Retinal pigment epithelial cell (primary cell): ENCODE results near the gene DMC1.

ENCODE experiments used
- DNase-seq: peaks from one replicate; pipeline ENCODE4 v3.0.0-alpha.2; 2010; ENCODE audit warnings: low read depth
- H3K4me3 ChIP-seq: 2 replicates; pipeline ENCODE4 v1.5.1; 2011; ENCODE audit warnings: mild to moderate bottlenecking, low read length, control low read depth, moderate library complexity
- CTCF ChIP-seq: conservative IDR thresholded peaks from 2 replicates; pipeline ENCODE4 v1.5.1; 2011; ENCODE audit warnings: low read depth, low read length, control low read depth, inconsistent platforms

DMC1 gene

DNA sequence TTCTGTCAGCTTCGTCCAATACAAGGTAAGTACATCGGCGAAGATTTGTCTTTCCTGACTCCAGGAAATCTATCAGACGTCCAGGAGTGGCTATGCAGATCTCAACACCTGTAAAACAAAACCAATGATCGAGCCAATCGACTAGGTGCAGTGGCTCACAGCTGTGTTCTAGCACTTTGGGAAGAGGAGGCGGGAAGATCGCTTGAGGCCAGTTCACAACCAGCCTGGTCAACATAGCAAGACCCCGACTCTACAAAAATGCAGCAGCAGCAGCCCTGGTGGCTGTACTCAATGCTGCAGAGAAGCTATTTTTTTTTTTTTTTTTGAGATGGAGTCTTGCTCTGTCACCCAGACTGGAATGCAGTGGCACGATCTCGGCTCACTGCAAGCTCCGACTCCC is 75.0 kb downstream of the DMC1 start:
- no peak overlapping the region for H3K4me3 ChIP-seq
- no peak for DNase-seq
- TF ChIP-seq CTCF = no peak

DNA sequence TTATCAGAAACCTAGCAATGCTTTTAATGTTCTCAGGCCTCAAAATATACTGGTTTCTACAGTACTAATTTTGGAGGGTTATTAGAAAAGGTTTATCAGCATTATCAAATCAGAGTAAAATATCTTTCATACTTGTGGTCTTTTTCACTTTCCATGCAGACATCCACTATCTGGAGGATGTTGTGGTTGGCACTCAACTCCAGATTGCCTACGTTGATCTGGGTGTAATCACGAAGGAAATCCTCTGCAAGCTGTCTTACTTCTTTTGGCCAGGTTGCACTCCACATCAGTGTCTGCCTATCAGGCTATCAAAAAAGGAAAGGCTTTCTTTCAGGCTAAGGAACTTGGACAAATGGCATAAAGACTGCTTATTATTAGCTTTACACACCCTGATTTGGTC is 75.5 kb downstream of the DMC1 start:
- no peak for TF ChIP-seq CTCF
- DNase-seq = no peak
- H3K4me3 ChIP-seq = no peak overlapping the region

DNA sequence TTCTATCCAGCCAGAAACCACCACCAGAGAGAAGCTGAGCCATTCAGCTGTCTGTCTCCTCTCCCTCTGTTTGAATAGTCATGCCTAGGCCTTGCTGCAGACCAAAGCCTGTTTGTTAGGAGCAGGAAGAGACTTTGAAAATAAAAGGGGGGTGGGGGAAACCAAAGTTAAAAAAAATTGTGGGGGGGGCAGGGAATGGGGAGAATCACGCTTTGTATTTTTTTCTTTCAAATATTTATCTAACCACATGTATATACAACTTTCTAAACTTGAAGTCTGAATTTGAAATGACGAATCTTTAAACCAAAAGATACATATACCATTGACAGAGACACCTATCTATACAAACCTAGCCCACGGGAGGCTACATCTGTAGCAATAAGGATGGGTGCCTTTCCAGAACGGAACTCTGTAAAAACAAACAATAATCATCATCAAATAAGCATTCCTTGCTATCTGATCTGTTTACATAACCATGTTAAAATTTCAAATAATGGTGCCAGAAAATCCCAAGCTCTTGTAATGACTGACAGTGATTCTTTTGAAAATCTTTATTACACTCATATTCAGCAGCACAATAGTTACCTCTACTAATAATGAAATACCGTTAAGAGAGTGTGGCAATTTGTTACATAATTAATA is 78.2 kb downstream of the DMC1 start:
- H3K4me3 ChIP-seq = no peak overlapping the region
- DNase-seq = no peak
- TF ChIP-seq CTCF = no peak

DNA sequence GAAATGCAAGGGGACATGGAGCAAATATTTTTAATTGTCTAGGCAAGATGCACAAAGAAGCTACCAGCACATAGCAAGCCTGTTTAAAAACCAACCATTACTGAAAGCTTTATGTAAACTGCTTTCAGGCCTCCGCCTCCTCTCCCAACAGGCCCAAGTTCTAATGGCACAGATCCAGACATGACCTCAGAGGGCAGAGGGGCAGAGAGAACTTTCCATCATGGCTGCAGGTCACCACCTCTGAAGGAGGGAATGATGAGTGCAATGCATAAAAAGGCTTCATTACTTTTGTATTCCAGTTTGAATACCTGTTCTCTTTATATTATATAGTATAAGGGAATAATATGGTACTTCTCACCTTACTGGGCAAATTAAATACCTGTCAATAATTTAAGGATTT is 79.1 kb downstream of the DMC1 start:
- H3K4me3 ChIP-seq = no peak overlapping the region
- DNase-seq = no peak
- no peak for TF ChIP-seq CTCF

DNA sequence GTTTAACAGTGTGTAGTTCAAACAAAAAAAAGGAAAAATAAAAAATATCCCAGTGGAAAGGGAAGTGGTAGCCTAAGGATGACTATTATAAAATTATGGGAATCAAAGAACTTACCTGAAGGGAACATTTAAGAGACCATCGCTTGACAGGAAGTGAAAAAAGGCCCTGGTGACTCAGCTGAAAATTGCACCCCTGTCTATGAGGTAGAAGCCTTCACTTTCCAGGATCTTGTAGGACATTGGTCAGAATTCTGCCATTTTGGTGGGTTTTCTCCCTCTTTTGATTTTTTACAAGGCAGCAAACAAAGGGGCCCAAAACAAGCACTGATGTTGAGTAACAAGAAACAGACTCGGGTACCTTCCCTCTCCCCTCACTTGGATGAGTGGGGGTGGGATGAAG is 79.5 kb downstream of the DMC1 start:
- TF ChIP-seq CTCF = no peak
- DNase-seq = no peak
- no peak overlapping the region for H3K4me3 ChIP-seq

GRCh38 chr22:38489561-38490145 is 80.3 kb downstream of the DMC1 start:
- TF ChIP-seq CTCF = no peak
- H3K4me3 ChIP-seq = no peak overlapping the region
- no peak for DNase-seq

DNA sequence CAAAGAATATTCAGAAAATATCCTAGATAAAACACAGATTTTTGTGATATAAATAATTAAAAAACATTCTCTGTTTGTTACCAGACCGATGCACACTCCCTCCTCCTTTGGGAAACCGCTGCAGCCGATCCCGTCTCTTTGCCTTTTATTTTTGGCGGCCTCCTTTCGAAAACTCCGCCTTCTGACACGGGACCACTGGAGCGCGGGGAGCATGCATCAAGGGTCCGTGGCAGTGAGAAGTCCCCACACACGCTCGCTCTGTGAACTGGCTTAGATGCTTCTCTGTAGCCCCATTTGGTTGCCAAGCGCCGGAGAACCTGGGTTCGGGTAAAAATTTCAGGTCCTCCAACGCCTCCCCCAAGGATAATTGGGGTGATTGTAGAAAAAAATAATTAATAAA is 80.8 kb downstream of the DMC1 start:
- no peak for TF ChIP-seq CTCF
- no peak for DNase-seq
- H3K4me3 ChIP-seq = no peak overlapping the region
